Activated CD8-positive, alpha-beta T cell treated with anti-CD3 and anti-CD28 coated beads, Interleukin-2, amount 10 ng/mL, durations not matched to agents 7 days and 5 days (primary cell): Measurements from ENCODE around the gene MCUB. TPM values are rescaled to one million over a fixed set of nuclear protein-coding genes. Genes with fewer than 3 reads are reported as not detected.
A peak's percentile ranks its signal among the peaks of the same experiment; 100 is the strongest.

Experiments used
- ATAC-seq: fragments of 150-1000 bp; cut with Tn5 transposase; one replicate; pipeline ENCODE4 v1.10.0; 2021; ENCODE audit warnings: moderate library complexity
- CTCF ChIA-PET: fragments of 350-600 bp; sonication (Branson Sonifier 250); formaldehyde crosslinking; loops from one replicate; lab custom pipeline; 2021; ENCODE audit warnings: antibody characterized with exemption; lab: Charles Lee
- POLR2A ChIA-PET: fragments of 350-600 bp; sonication (Branson Sonifier 250); formaldehyde crosslinking; loops from one replicate; lab custom pipeline; 2021; ENCODE audit warnings: antibody characterized with exemption; lab: Charles Lee
- DNase-seq: peaks from one replicate; pipeline ENCODE4 v3.0.0-alpha.2; 2020
- H3K27ac Mint-ChIP-seq: one replicate; pipeline ENCODE4 v1.8.0; 2021; ENCODE audit warnings: mild to moderate bottlenecking, mixed read lengths
- H3K27me3 Mint-ChIP-seq: one replicate; pipeline ENCODE4 v1.8.0; 2021; ENCODE audit warnings: low read depth, mixed read lengths
- H3K36me3 Mint-ChIP-seq: one replicate; pipeline ENCODE4 v1.8.0; 2021; ENCODE audit warnings: low read depth, mixed read lengths
- H3K4me1 Mint-ChIP-seq: one replicate; pipeline ENCODE4 v1.8.0; 2021; ENCODE audit warnings: low read depth, mixed read lengths
- H3K4me3 Mint-ChIP-seq: one replicate; pipeline ENCODE4 v1.8.0; 2021; ENCODE audit warnings: mild to moderate bottlenecking, mixed read lengths
- H3K9me3 Mint-ChIP-seq: one replicate; pipeline ENCODE4 v1.8.0; 2022; ENCODE audit warnings: mixed read lengths; ENCODE audit not compliant: insufficient read depth
- total RNA-seq, 2 experiments: library from RNA; stranded (reverse); gene quantifications; one replicate each; pipeline ENCODE4 v1.2.3, GENCODE V29; 2021

Gene MCUB
- total RNA-seq, 2 experiments from 2014 or later = 104 to 109 TPM

DNA sequence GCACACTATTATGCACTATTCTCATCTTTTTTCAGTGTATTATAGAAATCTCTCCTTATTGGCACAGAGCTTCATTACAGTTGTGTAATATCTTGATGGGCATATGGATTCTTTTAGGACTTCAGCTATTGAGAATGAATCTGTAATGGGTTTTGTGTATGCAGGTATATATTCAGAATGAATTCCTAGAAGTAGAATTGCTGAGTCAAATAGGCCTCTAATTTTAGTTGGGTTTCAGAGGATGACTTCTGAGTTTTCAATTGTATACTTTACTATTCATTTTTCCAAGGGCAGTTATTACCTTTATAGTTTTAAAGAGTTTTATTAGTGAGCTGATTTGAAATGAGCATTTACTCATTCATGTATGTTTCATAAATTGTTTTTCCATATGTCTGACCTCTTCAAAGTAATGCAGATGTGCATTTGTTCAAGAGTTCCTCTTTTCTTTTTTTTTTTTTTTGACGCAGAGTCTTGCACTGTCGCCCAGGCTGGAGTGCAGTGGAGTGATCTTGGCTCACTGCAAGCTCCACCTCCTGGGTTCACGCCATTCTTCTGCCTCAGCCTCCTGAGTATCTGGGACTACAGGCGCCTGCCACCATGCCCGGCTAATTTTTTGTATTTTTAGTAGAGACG lies 123.7 kb downstream of the MCUB start:
- Mint-ChIP-seq H3K4me3 (no peak overlapping the region), H3K9me3 (no peaks in the 10 kb centered on the region), H3K27ac (no peak overlapping the region), H3K27me3 (no peaks in the 10 kb centered on the region), H3K4me1 (peaks cover 21% of the 10 kb centered on the region), H3K36me3 (peaks cover 74% of the 10 kb centered on the region)
- ChIA-PET CTCF (interaction anchor here (1.3 kb wide), 1 partner anchor 20 kb away, joined by 3 read pairs; the partner anchor contains the start of gene CASP6), POLR2A (no interaction called here)
- ATAC-seq (no peak), DNase-seq (no peak)

DNA sequence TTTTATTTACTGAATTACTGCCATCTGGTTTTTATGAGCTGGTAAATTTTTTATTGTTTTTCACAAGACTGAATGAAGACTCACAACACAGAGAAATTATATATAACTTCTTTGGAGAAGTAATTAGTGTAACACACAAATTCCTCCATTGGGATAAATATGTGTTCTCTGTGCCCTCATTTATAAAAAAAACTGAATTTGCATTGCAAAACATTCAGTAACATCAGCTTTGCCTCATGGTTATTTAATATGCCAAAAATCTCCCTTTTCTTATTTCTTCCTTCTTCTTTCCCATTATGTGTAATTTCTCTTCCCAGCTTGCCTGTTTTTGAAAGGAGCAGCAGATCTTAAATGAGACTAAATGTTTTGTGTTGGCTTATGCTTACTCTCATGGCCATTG lies 124.7 kb downstream of the MCUB start:
- no peak overlapping the region for H3K27ac Mint-ChIP-seq
- no peaks in the 10 kb centered on the region for H3K9me3 Mint-ChIP-seq
- H3K4me3 Mint-ChIP-seq = no peak overlapping the region
- ATAC-seq = no peak
- H3K36me3 Mint-ChIP-seq = peaks cover 77% of the 10 kb centered on the region
- ChIA-PET CTCF (interaction anchor here (0.8 to 1.3 kb wide), 3 partner anchors 9 to 19 kb away, joined by 3 to 5 read pairs (median 3); partner anchors contain the start of gene CASP6), POLR2A (no interaction called here)
- H3K4me1 Mint-ChIP-seq = peaks cover 21% of the 10 kb centered on the region
- no peak for DNase-seq
- no peaks in the 10 kb centered on the region for H3K27me3 Mint-ChIP-seq

DNA sequence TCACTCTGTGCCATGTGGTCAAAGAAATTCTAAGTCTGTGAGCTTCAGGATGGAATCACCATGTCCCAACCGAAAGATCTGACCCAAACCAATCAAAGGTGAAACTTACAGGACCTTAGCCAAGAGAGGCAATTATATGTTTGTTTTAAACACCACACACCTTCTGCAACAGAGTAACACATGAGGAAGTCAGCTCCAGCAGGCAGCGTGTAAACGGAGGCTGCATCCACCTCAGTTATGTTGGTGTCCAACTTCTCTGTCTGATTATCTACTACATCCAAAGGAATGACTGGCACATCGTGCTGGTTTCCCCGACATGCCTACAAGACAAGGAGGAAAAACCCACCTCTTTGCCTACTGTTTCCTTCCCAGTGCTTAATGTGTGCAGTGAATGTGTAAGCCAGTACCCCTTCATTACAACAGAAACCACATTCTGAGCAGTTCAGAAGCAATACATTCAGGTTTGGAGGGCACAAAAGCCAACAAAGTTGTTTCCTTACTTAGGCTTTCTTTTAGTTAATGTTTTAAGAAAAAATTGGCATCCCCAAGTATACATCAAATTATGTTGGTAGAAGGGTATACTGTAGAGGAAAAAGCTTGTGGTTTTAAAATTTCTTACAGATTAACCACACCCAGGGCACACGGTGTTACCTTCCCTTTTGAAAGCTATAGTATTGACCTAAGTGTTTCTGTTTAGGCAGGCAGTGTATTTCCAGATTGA lies 130.8 kb downstream of the MCUB start:
- POLR2A ChIA-PET = interaction anchor here (1.3 to 2.8 kb wide), 3 partner anchors 10 to 130 kb away, joined by 4 to 15 read pairs (median 5); partner anchors contain the start of gene MCUB
- H3K4me3 Mint-ChIP-seq = peak overlapping the region; percentile 33

DNA sequence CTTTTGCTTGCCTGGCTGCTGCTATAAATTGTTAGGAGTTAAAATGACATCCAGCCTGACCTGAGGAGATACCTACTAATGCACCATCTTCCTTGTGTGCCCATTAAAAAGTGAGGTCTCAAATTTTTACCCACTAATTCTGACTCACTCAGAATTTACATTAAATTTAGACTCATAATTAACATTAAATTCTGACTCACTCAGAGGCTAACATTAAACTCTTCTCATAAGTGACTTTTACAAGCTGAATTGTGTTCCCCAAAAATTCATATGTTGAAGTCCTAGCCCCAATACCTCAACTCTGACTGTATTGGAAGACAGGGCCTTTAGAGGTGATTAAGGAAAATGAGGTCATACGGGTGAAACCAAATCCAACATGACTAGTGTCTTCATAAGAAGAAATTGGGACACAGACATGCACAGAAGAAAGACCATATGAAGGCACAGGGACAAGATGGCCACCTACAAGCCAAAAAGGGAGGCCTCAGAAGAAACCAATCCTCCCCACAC lies 131.4 kb downstream of the MCUB start:
- H3K36me3 Mint-ChIP-seq = peaks cover 68% of the 10 kb centered on the region
- H3K27me3 Mint-ChIP-seq = no peaks in the 10 kb centered on the region
- DNase-seq (no peak), ATAC-seq (no peak)
- CTCF ChIA-PET = interaction anchor here (0.7 to 1.6 kb wide), 4 partner anchors 9 to 264 kb away, joined by 3 to 5 read pairs (median 4); partner anchors contain the start of genes PLA2G12A and SEC24B
- H3K4me1 Mint-ChIP-seq = peaks cover 29% of the 10 kb centered on the region
- POLR2A ChIA-PET = interaction anchor here (1.3 to 2.8 kb wide), 3 partner anchors 10 to 131 kb away, joined by 4 to 15 read pairs (median 5); partner anchors contain the start of gene MCUB
- H3K27ac Mint-ChIP-seq = peak overlapping the region; percentile 82
- H3K9me3 Mint-ChIP-seq = no peaks in the 10 kb centered on the region
- H3K4me3 Mint-ChIP-seq = no peak overlapping the region

More for the DNA sequence above, 130.8 kb downstream of the MCUB start:
- Mint-ChIP-seq H3K27me3 (no peaks in the 10 kb centered on the region), H3K27ac (peak overlapping the region; percentile 82), H3K4me1 (peaks cover 29% of the 10 kb centered on the region), H3K9me3 (no peaks in the 10 kb centered on the region), H3K36me3 (peaks cover 70% of the 10 kb centered on the region)
- ATAC-seq (peak; percentile 93), DNase-seq (peak; percentile 33)
- CTCF ChIA-PET = interaction anchor here (0.7 to 1.6 kb wide), 4 partner anchors 9 to 264 kb away, joined by 3 to 5 read pairs (median 4); partner anchors contain the start of genes PLA2G12A and SEC24B

DNA sequence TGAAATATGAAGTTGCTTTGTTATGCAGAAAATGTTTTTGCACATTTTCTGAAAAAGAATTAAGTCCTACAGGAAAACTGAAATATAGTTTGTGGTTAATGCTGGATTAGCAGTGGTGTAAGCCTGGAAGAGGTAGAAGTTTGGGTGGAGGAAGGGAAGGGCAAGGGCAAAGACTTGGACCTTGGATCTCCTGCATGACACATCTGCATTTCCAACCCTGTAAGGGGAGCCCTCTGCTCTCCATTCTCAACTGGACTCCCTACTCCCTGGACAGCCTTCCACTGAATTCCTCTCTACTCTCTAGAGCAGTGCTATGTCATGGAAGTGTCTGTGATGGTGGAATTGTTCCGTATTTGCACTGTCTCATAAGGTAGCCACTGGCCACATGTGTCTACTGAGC lies 138.6 kb downstream of the MCUB start:
- H3K27me3 Mint-ChIP-seq = no peaks in the 10 kb centered on the region
- CTCF ChIA-PET = interaction anchor here (0.8 to 1.6 kb wide), 2 partner anchors 32 to 36 kb away, joined by 3 read pairs; partner anchors contain the start of gene PLA2G12A

DNA sequence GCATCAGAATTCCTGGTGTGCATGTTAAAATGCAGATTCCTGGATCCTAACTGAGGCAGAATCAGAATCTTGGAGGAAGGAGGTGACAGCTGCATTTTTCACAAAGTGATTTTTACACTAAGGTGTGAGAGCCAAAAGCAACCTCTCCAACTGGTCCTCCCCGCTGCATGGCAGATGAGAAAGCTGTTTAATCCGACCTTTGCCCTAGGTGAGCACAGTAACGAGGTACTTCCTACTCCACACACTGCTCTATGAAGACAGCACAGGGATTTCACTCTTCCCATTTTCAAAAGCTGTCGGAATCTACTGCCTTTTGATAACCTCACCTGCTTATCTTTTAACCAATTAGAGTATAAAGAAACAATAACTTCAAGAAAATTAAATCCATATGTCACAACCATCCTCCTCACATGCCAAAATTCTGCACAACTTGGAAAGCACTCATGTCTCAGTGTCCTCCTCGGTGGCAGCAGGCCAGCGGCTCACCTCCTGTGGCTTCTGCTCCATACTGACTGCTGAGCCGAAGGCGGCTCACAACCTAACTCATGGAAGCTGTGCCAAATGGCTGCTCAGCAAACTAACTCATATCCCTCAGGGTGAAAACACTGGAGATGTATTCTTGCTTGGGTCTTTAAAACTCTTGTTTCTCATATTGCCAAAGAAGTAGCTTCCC lies 139.6 kb downstream of the MCUB start:
- Mint-ChIP-seq H3K27ac (no peak overlapping the region), H3K36me3 (peaks cover 37% of the 10 kb centered on the region), H3K4me1 (peaks cover 36% of the 10 kb centered on the region), H3K4me3 (no peak overlapping the region), H3K9me3 (no peaks in the 10 kb centered on the region), H3K27me3 (no peaks in the 10 kb centered on the region)
- ATAC-seq = no peak
- CTCF ChIA-PET = interaction anchor here (0.7 to 4.9 kb wide), 4 partner anchors 9 to 267 kb away, joined by 3 to 23 read pairs (median 3); partner anchors contain the start of genes PLA2G12A and SEC24B
- no peak for DNase-seq
- POLR2A ChIA-PET = interaction anchor here (0.6 to 2.0 kb wide), 3 partner anchors 138 to 269 kb away, joined by 3 to 9 read pairs (median 4); partner anchors contain the start of gene MCUB

More for the DNA sequence above, 138.6 kb downstream of the MCUB start:
- H3K9me3 Mint-ChIP-seq = no peaks in the 10 kb centered on the region
- ATAC-seq (no peak), DNase-seq (no peak)
- H3K4me3 Mint-ChIP-seq = no peak overlapping the region
- H3K4me1 Mint-ChIP-seq = peaks cover 28% of the 10 kb centered on the region
- no peak overlapping the region for H3K27ac Mint-ChIP-seq
- POLR2A ChIA-PET = interaction anchor here (1.0 kb wide), 1 partner anchor 139 kb away, joined by 3 read pairs; the partner anchor contains the start of gene MCUB
- H3K36me3 Mint-ChIP-seq = peaks cover 48% of the 10 kb centered on the region

DNA sequence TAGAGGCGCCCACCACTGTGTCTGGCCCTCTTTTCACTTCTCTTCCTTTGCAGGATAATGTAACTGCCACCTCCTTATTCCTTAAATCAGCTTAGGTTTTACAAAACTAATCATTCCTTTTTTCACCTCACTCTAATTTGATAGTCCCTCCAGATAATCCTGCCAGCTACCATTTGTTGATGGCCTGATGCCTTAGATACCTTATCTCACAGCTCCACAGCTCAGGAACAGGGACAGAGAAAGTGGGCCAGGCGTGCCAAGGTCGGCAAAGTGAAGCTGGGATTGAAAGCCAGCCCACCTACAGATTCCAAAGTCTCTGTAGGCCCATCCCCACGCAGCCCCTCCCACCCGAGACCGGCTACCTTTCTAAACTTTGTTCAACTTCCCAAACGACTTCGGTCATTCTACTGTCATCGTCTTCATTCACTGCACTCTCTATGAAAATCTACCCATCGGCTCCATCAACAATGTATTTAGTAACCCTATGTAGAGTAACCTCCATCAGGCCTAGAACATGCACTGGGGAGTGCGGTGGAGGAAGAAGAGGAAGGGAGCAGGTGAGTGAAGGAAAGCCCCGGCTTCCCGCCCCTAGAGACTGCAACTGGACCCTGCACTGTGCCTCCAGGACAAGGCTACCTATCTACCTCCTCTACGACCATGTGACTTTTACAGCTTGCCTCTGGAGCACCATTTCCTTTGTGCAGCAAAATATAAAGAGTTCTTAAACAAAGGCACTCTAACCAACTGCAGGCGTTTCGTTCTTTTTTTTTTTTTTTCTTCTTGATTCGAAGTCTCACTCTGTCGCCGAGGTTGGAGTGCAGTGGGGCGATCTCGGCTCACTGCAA lies 141.7 kb downstream of the MCUB start:
- peak; percentile 24 for DNase-seq
- no peak for ATAC-seq
- H3K36me3 Mint-ChIP-seq = peaks cover 31% of the 10 kb centered on the region
- peaks cover 36% of the 10 kb centered on the region for H3K4me1 Mint-ChIP-seq
- ChIA-PET POLR2A (interaction anchor here (0.6 to 4.1 kb wide), 6 partner anchors 11 to 268 kb away, joined by 3 to 26 read pairs (median 12); partner anchors contain the start of genes MCUB and SEC24B), CTCF (interaction anchor here (0.5 to 4.9 kb wide), 14 partner anchors 10 to 269 kb away, joined by 3 to 23 read pairs (median 5); partner anchors contain the start of genes RRH and SEC24B)
- peak overlapping the region; percentile 95 for H3K4me3 Mint-ChIP-seq
- peak overlapping the region; percentile 91 for H3K27ac Mint-ChIP-seq
- no peaks in the 10 kb centered on the region for H3K27me3 Mint-ChIP-seq
- no peaks in the 10 kb centered on the region for H3K9me3 Mint-ChIP-seq

DNA sequence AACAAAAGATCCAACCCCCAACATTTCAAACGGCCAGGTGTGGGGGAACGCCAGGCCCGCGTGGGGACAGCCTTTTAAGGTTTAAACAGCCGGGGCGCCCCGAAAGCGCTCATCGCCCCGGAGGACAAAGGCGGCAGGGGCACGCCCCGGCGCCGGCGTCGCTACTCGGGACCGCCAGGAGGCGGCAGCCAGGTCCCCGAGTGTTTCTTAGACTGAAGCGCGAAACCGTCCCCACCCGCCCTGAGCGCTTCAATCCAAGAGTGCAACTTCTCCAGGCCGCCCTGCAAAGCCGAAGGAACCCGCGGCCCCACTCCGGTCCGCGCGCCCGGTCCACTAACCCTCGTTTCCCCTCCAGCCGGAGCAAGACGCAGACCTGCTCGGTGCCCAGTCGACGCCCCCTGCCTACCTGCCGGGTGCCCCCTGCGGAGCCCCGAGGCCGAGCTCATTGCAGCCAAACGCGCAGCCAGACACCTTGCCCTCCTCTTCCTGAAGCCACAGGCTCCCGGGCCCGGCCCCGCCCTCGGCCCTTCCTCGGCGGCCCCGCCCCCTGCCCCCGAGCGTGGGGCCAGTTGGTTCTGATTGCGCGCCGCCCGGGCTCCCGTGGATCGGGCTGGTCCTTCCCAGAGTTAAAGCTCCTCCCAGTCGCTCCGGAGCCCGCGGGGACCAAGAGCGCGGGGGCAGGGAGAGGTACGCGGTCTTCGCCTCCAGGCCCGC lies 143.1 kb downstream of the MCUB start, which contains the start of gene CASP6:
TSS of gene CASP6 (minus strand) at position 496 of the 714 bp plus-strand sequence. CDS start at position 446, 50 bp downstream.
- Mint-ChIP-seq H3K4me1 (peaks cover 32% of the 10 kb centered on the region), H3K27me3 (no peaks in the 10 kb centered on the region), H3K36me3 (peaks cover 22% of the 10 kb centered on the region), H3K27ac (peak within 1 kb of the TSS; percentile 91), H3K9me3 (no peaks in the 10 kb centered on the region), H3K4me3 (peak within 1 kb of the TSS; percentile 95)
- peak; percentile 86 for DNase-seq
- CTCF ChIA-PET = interaction anchor here (0.8 to 4.9 kb wide), 12 partner anchors 9 to 271 kb away, joined by 3 to 23 read pairs (median 5); partner anchors contain the start of genes RRH and SEC24B
- POLR2A ChIA-PET = interaction anchor here (0.8 to 4.1 kb wide), 5 partner anchors 17 to 269 kb away, joined by 3 to 26 read pairs (median 3); partner anchors contain the start of genes MCUB and SEC24B
- peak; percentile 89 for ATAC-seq

DNA sequence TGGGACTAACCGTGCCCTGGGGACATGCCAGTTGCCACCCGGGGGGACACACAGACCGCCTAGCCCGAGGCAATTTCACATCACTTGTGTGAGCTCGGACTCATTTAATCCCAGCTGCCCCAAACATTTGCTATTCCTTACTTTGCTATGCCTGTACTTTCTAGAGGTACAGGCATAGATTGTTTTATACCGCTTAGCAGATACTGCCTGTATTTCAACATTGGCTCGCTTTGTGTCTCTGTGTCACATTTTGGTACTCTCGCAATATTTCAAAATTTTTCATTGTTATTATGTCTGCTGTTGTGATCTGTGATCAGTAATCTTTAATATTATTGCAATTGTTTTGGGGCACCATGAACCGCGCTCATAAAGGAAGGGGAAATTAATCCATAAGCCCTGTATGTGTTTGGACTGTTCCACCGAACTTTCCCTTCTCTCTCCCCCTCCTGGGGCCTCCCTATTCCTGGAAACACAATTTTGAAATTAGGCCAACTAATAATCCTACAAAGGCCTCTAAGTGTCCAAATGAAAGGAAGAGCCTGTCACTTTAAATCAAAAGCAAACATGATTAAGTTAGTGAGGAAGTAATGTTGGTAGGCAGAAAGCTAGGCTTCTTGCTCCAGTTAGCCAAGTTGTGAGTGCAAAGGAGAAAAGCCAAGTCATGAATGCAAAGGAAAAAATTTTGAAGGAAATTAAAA lies 143.8 kb downstream of the MCUB start:
- no peaks in the 10 kb centered on the region for H3K27me3 Mint-ChIP-seq
- H3K27ac Mint-ChIP-seq = peak overlapping the region; percentile 91
- peaks cover 26% of the 10 kb centered on the region for H3K4me1 Mint-ChIP-seq
- H3K4me3 Mint-ChIP-seq = peak overlapping the region; percentile 95
- no peak for ATAC-seq
- POLR2A ChIA-PET = interaction anchor here (1.6 to 4.1 kb wide), 3 partner anchors 18 to 270 kb away, joined by 3 to 26 read pairs (median 15); partner anchors contain the start of genes MCUB and SEC24B
- H3K9me3 Mint-ChIP-seq = no peaks in the 10 kb centered on the region
- CTCF ChIA-PET = interaction anchor here (0.8 to 4.9 kb wide), 11 partner anchors 8 to 271 kb away, joined by 3 to 23 read pairs (median 4); partner anchors contain the start of genes RRH and SEC24B
- peaks cover 22% of the 10 kb centered on the region for H3K36me3 Mint-ChIP-seq
- no peak for DNase-seq
